ENCODE results near the gene METTL24.

Gene METTL24, protein sequence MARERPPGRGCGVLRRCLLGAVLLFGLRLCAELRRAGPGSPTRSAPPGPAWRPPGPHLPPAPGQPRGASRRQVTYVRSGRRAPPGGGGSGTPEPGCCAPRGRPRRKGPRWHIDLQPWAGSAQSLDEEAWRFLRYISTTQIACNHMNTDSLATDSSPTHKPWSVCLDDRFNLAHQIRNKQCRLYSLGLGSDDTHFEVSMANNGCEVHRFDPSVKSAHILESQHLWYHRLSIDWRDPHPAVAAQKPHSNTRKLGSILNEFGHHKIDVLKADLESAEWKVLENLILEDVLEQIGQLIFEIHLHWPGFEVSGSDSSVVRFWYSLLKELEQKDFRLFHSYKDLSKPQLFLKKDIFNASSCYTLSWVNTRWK

DNA sequence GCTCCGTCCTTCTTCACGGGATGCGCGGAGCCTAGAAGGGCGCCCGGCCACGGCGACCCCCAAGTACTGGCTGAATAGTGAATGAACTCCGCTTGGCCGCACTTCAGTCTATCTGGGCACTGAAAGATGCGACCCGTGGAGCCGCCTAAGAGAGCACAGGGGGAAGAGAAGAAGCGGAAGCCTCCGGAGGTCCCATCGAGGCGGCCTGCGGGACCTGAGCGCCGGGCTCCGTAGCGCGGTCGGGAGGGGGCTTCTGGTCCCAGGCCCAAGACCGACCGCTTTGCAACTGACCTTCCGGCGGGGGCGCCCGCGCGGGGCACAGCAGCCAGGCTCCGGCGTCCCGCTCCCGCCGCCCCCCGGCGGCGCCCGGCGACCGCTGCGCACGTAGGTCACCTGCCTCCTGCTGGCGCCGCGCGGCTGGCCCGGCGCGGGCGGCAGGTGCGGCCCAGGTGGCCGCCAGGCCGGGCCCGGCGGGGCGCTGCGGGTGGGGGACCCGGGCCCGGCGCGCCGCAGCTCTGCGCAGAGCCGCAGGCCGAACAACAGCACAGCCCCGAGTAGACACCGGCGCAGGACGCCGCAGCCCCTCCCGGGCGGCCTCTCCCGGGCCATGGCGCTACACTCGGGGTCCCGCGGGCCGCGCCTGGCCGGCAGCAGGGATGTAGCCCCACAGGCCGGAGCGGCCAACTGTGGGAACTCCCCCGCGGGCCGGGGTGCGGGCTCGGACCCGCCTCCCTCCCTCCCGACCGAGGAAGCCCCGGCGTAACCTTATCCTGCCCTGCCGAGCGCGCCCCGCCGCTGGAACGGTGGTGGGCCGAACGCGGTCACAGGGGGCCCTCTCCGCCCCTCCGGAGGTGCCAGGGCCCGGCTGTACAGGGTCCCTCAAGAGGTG, at the start of gene METTL24:
Gene METTL24 (minus strand): TSS at position 686 of the 889 bp plus-strand sequence. CDS start 77 bp downstream, at position 609.
- no peak for DNase-seq

DNA sequence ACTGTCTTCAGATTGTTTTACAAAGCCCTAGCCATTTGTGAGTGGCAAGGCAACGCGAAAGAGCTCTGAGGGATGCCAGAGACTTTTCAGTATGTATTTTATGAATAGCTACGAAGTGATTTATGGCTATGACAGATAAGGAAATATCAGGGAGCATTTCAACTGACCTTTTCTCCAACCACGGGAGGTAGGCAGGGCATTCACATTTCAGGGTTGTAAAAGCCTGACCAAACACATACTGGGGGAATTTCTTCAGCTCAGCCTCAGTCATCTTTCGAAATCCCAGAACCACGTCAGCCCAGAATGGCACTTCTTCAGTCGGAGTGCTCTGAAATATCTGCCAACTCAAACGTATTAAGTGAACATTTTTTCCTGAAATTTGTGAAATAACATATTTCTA, 46.5 kb upstream of the METTL24 start:
- DNase-seq, result no peak

DNA sequence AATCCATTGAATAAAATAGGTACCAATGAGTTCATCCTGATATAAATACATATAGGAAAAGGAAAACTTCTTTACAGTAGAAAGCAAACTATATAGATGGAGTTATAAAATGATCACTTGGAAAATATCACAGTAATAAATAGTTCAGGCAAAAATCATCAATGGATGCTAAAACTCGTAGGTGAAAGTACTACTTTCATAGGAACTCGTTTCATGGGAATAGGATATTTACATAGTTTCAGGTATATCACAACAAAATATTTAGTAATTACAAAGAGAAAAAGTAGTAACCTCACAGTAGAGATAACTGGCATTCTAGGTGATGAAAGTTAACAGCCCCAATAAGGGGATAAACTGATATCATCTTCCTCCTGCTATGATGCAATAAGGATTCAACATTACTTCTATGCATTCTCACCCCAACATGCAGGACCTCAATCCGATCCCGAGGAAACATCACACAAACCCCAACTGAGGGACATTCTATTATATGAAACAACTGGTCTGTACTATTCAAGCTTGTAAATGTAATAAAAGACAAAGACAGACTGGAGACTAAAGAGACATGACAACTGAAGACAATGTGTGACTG, 43.5 kb upstream of the METTL24 start:
- no peak for DNase-seq

DNA sequence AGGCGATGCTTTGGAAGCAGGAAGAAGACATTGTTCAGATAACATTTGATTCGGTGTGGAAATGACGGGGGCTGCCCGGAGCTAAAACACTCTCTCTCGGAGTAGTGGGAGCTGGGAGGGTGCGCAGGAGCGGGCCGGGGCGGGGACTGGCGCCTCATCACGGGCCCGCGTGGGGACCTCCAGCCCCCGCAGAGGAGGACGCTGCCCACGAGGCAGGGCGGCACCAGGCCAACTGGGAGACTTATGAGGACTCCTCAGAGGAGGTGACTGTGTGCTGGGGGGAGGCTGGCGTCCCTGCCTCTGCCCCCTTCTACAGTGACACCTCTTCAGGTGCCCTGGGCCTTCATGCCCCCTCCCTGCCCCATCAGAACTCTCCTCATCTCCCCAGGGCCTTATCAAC, 42.1 kb upstream of the METTL24 start:
- no peak for DNase-seq

DNA sequence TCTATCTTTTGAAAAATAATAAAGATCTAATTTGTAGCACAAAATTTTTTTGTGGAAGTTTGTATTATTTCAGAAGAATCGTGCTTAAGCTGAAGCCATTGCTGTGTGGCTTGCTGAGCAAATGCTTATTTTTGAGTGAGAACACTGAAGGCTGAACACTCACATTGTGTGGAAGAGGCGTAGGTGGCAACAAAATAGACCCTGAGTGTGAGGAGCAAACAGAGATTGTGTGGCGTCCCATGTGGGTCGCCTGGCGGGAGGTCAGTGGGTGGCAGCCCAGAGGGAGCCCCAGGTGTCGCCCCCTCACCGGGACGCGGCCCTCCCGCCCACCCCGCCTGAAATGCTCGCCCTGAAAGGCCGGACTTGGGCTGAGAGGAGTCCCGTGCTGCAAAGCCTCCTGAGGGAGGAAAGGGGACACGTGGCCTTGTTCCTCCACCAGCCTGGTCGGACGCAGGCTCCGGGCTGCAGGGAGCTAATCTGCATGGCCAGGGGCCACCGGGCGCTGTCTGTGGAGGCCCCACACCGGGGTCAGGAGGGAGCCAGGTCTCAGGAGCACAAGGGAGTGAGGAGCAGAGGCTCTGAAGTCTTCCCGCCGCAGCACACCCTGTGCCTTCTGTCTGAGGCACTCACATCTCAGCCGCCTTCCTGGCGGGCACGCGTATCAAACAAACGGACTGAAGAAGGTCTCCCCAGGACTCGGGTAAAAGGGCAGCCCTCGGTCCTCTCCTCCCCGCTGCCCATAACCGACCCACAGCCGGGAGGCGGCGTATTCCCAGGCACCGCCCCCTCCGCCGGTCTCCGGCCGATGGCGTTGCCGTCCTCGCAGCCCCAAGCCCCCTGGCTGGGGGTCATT, 41.3 kb upstream of the METTL24 start:
- no peak for DNase-seq

DNA sequence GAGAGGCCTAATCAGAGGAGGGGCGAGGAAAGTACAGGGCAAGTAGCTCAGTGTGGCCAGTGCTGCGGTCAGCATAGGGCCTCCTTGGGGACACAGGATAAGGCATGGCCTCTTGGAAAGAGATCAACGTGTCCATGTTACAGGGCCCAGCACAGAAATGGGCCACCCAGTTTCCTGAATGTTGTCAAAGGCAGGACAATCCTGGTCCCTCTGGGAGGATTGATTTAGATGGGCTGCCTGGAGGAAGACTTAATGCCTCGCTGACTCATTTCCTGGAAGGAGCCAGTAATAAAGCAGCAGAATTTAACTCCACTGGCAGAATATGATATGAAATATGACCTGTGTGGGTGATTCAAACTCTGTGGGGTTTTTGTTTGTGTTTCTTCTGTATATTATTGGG, 40.6 kb upstream of the METTL24 start:
- no peak for DNase-seq

DNA sequence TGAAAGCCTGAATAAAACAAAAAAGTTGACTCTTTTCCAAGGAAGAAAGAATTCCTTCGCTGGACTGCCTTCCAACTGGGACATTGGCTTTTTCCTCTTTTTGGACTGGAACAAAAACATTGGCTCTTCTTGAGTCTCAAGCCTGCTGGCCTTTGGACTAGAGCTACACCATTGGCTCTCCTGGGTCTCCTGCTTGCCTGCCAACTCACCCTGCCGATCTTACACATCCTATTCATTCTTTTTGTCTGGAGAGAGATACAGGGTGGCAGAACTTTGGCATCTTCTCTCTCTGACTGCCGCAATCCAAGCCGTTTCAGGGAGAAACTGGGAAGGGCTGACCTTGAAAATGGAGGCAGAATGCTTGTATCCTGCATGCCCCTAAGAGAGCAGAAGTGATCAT, 37.1 kb upstream of the METTL24 start:
- no peak for DNase-seq

DNA sequence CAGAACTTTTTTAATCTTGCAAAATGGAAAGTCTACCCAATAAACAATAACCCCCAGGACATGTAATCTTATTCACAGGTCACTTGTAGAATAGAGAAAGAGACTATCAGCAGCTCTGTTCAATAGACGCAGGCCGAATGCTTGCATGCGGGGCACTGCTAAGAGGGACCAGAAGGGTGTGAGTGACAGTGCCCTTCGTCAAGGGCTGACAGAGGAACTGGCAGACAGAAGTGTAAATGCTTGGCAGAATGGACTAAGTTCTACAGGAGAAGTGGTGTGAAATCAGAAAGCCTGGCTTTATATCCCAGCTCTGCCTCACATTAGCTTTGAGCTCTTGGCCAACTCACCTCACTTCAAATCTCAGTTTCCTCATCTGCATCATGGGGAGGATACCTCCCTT, 36.3 kb upstream of the METTL24 start:
- DNase-seq, result no peak

DNA sequence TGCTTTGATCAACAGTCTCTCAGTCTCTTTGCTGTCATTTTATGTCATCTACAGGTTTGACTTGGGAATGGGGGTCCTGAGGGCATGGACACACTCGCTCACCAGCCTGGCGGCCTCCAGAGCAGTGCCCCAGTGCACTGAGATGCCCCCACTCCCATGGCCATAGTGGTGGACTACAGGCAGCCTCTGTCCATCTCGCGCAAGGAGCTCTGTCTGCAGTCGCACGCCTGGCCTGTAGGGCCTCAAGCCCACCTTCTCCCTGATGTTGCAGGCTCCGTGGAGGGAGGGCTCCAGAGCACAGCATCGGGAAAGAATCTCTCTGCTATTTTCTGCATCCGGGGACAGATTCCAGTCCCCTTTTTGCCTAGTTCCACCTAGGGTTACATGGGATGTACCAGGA, 34.6 kb upstream of the METTL24 start:
- DNase-seq, result no peak

DNA sequence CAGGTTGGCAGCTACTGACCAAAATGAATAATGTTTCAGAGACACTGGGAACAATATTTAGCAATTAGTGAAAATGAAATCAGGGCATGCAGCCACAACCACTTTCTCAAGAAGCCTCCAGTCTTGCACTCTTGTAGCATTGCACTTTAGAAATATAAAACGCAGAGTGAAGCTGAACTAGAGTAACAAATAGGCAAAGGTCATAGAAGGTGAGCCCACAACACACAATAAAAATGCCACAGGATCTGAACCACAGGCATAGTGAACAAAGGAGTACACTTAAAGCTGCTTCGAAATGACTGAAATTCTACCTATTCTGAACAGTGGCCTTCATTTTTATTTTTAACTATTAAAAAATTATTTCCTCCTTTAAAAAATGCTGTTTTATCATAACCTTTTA, 32.3 kb upstream of the METTL24 start:
- DNase-seq, result no peak

DNA sequence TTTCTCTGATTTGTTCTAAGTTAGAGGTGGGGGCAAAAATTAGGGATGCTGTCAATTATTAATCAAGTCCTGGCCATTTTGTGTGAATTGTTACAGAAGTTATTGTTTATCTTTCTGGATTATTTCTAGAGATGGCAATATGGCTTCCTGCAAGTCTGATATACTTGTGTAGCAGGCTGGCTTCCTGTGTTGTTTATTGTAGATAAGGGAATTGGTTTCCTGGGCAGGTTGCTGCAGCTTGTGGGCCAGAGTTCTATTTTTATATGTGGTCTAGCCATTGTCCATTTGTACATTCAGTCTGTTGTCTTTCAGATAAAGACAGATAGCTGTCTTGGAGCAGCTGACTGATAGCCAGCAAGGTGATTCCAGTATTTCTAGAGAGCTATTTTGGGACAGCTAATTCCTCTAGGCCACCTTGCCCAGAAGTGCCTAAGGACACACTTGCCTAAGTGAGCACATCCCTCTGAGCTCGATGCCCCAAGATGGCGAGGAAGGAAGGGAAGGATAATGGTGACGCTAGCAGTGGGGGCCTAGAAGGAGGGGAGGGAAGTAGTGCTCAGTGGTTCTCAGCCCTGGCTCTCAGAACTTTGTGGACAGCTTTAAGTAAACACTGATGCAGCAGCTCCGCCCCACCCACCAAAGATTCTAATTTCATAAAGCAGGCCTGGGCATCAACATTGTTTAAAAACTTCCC, 31.7 kb upstream of the METTL24 start:
- no peak for DNase-seq

DNA sequence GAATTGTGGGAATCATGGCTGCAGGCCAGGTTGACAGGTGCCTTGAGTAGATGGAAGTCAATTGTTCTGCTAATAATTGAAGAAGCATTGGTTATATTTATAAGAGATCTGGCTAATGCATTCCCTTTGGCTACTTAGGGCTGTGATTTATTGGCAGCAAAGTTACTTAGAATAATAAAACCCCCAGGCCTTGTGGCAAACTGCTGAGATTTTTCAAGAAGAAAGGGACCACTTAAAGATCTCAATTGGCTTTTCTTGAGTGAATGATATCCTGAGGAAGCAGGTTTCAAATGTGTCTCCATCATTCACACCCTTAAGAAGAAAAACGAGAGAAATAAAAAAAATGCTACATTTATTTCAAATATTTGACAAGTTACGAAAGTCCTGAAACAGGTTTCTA, 29.8 kb upstream of the METTL24 start:
- DNase-seq, result no peak

DNA sequence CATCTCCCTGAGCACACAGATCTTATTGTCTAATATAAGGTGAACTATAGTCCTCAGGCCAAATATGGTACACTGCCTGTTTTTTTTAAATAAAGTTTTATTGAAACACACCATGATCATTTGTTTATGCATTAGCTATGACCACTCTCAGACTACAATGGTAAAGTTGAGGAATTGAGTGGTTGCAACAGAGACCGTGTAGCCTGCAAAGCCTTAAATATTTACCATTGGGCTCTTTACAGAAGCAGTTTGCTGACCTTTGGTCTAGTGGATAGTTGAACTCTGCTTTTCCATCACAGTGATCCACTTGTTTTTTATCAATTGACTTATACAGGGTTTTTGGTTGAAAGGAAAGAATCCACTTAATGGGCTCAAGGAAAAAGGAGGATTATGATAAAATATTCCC, 27.3 kb upstream of the METTL24 start:
- no peak for DNase-seq

DNA sequence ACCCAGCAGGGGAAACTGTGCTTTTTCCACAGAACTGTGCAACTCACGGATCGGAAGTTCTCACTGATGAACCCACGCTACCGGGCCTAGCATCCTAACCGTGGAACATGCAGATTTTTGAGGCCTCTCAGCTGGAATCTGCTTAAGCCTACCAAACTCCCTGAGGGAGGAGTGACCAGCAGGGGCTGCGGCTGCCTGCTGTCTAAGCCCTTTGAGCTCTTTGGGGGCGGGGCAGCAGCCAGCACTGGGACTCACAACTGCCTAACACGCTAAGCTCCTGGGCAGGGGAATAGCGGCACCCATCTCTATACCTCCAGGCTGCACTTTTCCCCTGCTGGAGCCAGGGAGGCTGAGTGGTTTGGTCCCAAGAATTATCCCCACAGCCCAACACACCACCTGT, 20.4 kb upstream of the METTL24 start:
- no peak for DNase-seq

DNA sequence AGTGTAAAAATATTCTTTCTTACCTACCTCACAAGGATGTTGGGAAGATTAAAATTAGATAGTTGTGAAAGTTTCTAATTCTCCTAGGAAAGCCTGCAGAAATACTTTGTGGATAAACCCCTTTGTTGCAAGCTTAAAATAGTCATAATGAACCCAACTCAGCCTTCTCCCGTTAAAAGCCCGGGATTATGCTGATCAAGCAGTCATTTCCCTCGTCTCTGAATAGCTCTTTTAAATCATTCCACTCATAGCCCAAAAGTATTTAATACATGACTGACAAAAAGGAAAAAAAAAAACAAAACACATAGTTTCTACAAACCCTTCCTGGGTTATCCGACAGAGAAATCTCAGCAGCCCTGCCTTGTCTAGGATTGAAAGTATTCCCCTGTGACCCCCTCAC, 10.9 kb upstream of the METTL24 start:
- DNase-seq, result no peak

DNA sequence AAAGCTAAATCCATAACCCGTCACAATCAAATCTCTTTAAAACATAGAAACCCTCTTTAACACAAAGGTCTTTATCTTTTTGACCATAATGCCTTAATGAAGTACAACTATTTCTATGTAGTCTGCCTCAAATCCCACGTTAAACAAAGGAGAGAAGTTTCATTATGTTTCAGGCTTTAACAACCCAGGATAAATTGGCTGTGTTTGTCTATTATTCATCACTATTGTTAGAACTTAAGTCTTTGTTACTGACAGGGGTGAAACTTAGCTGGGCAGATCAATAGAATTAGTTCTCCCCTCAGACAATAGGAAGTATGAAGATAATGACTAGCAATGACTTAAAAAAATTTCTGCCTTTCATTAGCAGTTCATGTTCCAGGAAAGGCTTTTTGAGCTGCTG, 10.1 kb upstream of the METTL24 start:
- DNase-seq, result no peak

DNA sequence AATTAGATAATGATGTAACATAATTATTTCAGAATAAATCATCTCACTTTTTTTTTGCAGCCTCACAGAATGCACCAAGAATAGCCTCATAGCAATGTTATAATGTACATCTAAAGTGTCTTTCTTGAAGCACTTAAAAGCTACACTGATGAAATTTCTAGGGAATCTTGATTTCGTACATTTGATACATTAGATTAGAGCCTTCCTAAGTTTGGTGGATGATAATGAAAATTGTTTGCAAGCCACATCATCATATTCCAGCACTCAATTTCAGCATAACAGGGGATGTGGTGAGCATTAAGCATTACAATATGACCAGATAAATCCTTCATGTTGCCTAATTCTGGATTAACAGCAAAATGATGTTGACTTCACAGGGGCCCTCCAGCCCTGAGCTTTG, 9.7 kb upstream of the METTL24 start:
- DNase-seq, result no peak

DNA sequence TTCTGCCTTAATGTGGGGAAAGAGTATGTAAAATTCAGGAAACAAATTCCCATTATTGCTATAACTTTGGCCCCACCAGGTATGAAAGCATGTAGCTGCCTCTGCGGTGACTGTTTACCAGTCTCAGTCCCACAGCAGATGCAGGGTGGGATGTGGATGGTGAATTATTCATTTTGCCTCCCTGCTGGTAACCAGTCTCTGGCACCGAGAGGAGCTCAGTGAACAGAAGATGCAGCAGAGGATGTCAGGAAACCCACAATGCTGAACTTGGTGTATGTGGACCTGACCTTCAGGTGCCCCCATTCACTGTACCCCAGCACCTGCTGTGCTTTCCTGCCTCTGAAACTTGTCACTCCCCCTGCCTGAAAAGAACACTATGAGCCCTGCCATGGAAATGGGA, 8.8 kb upstream of the METTL24 start:
- no peak for DNase-seq

DNA sequence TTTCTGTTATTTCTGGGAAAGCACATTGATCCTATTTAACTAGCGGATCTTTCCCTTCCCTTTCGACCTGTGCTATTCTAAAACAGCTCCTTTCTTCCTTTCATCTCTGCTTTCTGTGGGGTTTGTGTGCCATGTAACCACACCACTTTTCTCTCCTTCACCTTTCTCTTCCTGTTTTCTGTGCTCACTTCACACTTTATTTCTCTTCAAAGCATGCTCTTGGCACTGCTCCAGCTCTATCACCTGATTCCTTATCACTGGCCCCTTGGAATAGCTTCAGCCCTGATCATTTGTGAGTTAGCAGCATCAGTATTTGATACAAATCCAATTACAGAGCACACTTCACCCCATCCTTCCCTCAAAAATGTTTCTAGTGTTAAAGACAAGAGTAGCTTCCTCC, 8.1 kb upstream of the METTL24 start:
- DNase-seq, result no peak

DNA sequence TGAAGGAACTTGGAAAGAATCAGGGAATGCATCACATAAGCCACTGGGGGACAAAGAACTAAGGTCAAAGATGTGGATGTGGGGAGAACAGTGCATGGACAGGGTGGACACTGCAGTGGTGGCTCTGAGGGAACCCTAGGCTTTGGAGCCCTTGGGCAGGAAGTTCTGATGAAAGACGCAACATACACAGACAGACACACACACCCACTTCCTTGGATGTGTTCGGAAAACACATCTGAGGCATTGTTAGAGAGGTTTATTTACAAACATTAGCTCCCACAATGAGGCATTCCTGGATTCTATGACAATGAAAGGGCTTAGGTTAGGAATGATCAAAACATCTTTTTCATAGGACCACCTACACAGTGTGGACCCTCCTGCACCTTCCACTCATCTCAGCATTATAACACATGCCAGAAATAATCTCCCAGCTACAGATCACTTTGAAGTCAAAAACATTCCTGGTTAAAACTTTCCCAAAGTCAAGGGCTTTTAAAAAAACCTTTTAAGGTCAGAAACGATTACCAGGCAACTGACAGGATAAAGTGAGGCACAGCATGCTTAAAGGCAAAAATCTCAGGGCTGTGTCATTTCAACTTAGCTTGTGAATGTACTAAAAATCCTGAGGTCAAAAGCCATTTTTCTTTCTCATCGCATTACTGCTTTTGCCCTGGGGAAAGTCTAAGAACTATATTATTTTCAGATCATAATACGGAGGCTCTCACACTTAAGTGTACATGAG, 6.4 kb upstream of the METTL24 start:
- no peak for DNase-seq

DNA sequence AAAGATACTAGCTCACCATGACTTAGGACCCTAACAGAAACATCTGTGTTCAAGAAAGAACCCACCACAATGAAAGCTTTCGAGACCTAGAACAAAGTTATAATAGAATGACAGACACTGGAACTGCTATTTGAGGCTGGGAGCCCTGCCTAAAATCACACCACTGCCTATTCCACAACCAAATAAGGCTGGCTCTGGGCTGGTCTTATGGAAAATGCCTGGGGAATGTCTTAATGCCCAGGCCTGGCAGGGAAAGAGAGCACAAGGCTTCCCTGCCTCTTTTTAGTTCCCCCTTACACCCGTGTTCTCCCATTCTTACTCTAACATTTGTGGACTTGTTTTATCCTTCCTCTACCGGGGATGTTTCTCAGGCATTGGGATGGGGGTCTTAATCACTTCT, 5.6 kb upstream of the METTL24 start:
- DNase-seq, result no peak

DNA sequence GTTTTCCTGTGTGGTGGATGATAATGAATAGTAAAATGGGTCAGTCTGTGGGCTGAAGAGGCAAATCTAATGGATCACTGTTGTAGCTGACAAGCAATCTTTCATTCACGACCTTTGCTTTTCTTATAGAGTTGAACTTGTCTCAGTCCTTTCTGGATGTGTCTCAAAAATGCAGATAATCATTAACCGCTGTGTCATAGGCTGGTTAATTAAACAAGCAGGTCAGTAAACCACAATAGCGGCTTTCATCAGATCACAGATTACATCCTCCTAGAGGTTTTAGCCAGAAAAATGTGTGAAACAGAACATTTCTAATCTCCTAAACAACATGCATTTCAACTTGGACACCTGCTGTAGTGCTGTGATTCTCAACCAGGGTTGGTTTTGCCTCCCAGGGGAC, 2.5 kb upstream of the METTL24 start:
- no peak for DNase-seq

Measured in NCI-H1048 (cell line).